ENCODE data around the gene AMPD2.

GRCh38 chr1:109641861-109642260, 22.2 kb downstream of the AMPD2 start:
- TF ChIP-seq CTCF (IDR thresholded peaks at IDR 0.05) = no peak
- TF ChIP-seq ZNF281 (CRISPR knock-in tag; IDR thresholded peaks at IDR 0.05) = no peak
- no peak for TF ChIP-seq ZNF232 (CRISPR knock-in tag; IDR thresholded peaks at IDR 0.05)
- no peak for TF ChIP-seq RELA (CRISPR knock-in tag; IDR thresholded peaks at IDR 0.05; ENCODE audit: borderline replicate concordance)
- no peak for TF ChIP-seq ESRRA (CRISPR knock-in tag; IDR thresholded peaks at IDR 0.05; ENCODE audit: borderline replicate concordance)
- no peak for TF ChIP-seq FOXJ3 (CRISPR knock-in tag; IDR thresholded peaks at IDR 0.05; ENCODE audit: borderline replicate concordance)
- no peak for TF ChIP-seq SP1 (CRISPR knock-in tag; conservative IDR thresholded peaks at IDR 0.05)
- no peak for TF ChIP-seq FOXP1 (CRISPR knock-in tag; IDR thresholded peaks at IDR 0.05; ENCODE audit: borderline replicate concordance)
- TF ChIP-seq ZNF423 (CRISPR knock-in tag; IDR thresholded peaks at IDR 0.05) = no peak
- no peak for TF ChIP-seq ELF4 (CRISPR knock-in tag; IDR thresholded peaks at IDR 0.05; ENCODE audit: low read depth)
- TF ChIP-seq CBFB (CRISPR knock-in tag; IDR thresholded peaks at IDR 0.05; ENCODE audit: low read depth) = no peak
- no peak for TF ChIP-seq NFYB (CRISPR knock-in tag; conservative IDR thresholded peaks at IDR 0.05; ENCODE audit: low read depth)
- no peak for TF ChIP-seq MAX (CRISPR knock-in tag; IDR thresholded peaks at IDR 0.05)
